HepG2 (cell line): ENCODE data around the gene KMT5C. TPM values are rescaled to one million over a fixed set of nuclear protein-coding genes. Genes with fewer than 3 reads are reported as not detected.

Experiments
- ATAC-seq: fragments of 200-7000 bp; cut with Tn5 transposase; 3 replicates; pipeline ENCODE4 v1.9.1; 2020; ENCODE audit warnings: mild to moderate bottlenecking, moderate library complexity
- BruUV-seq: library from RNA; stranded (reverse); fragments of 400-500 nt; replicated peaks from 2 replicates; lab custom pipeline; 2021; lab: Mats Ljungman, UMichigan
- CTCF ChIA-PET: fragments of 300-600 bp; formaldehyde crosslinking; extraction: SDS; loops from one replicate; lab custom pipeline; 2021; ENCODE audit warnings: low total read pairs, inconsistent platforms, low intra/inter-chr PET ratio; lab: Yijun Ruan, JAX
- POLR2A ChIA-PET: fragments of 350-600 bp; sonication (Branson Sonifier 250); formaldehyde crosslinking; loops from one replicate; lab custom pipeline; 2020; ENCODE audit warnings: antibody characterized with exemption, inconsistent platforms; lab: Yijun Ruan, JAX
- DNase-seq: peaks from one replicate; pipeline ENCODE4 v3.0.0-alpha.2; 2015; ENCODE audit warnings: low spot score
- FAIRE-seq: peaks from 3 replicates; lab custom pipeline; 2011; peaks lifted over from hg19 to GRCh38; lab: Jason Lieb, UNC
- H2AFZ ChIP-seq: one replicate; pipeline ENCODE4 v1.6.1; 2011; ENCODE audit warnings: low read length, inconsistent platforms
- H3K27ac ChIP-seq: fragments of 300-600 bp; 3 replicates; pipeline ENCODE4 v1.8.0; 2011; ENCODE audit warnings: mixed run types, mild to moderate bottlenecking, mixed read lengths, low read length, inconsistent platforms; ENCODE audit not compliant: insufficient read depth; ENCODE audit errors: extremely low read length
- H3K27me3 ChIP-seq, 2 experiments: fragments of 200-600 bp in 1 of 2; 2 replicates in 1 of 2; 3 replicates in 1 of 2; pipeline versions ENCODE4 v1.6.0 to v1.8.0; 2011; ENCODE audit warnings: low read length in 2 of 2, mild to moderate bottlenecking in 2 of 2, moderate library complexity in 2 of 2, inconsistent platforms in 1 of 2; ENCODE audit not compliant: insufficient read depth in 2 of 2, control insufficient read depth in 1 of 2
- H3K36me3 ChIP-seq, 2 experiments: fragments of 200-600 bp in 1 of 2; replicated peaks in 1 of 2; 2 replicates in 1 of 2; 3 replicates in 1 of 2; pipeline versions ENCODE4 v1.5.1 to v1.8.0; 2011; ENCODE audit warnings: low read length in 2 of 2, inconsistent platforms in 1 of 2; ENCODE audit not compliant: insufficient read depth in 2 of 2, control insufficient read depth in 1 of 2
- H3K4me1 ChIP-seq: 2 replicates; pipeline ENCODE4 v1.5.1; 2012; ENCODE audit warnings: low read length, inconsistent platforms; ENCODE audit not compliant: insufficient read depth
- H3K4me2 ChIP-seq: 2 replicates; pipeline ENCODE4 v1.6.0; 2011; ENCODE audit warnings: low read depth, low read length, inconsistent platforms
- H3K4me3 ChIP-seq, 3 experiments: fragments of 200-600 bp in 1 of 3; sonication (generic), shearing (Covaris generic) in 1 of 3; replicated peaks in 1 of 3; 2 replicates each; pipeline ENCODE4 v1.5.1; 2011 to 2016; ENCODE audit warnings: low read length in 3 of 3, inconsistent platforms in 2 of 3, low read depth in 2 of 3, mild to moderate bottlenecking in 2 of 3, control low read depth in 1 of 3, mixed read lengths in 1 of 3; ENCODE audit not compliant: insufficient read depth in 1 of 3
- H3K79me2 ChIP-seq: one replicate; pipeline ENCODE4 v1.6.1; 2011; ENCODE audit warnings: low read length, inconsistent platforms; ENCODE audit not compliant: insufficient read depth
- H3K9ac ChIP-seq: 2 replicates; pipeline ENCODE4 v1.6.0; 2011; ENCODE audit warnings: mild to moderate bottlenecking, low read depth, low read length, inconsistent platforms; ENCODE audit not compliant: insufficient read depth
- H3K9me3 ChIP-seq: 2 replicates; pipeline ENCODE4 v1.5.1; 2012; ENCODE audit warnings: mild to moderate bottlenecking, low read length
- H4K20me1 ChIP-seq: 2 replicates; pipeline ENCODE4 v1.6.0; 2011; ENCODE audit warnings: inconsistent platforms, mild to moderate bottlenecking, low read length, moderate library complexity; ENCODE audit not compliant: insufficient read depth
- AGO2 ChIP-seq: fragments of 200-400 bp; formaldehyde crosslinking; optimal IDR thresholded peaks from 2 replicates; pipeline ENCODE3; 2017; ENCODE audit warnings: mild to moderate bottlenecking, low read depth, low read length, moderate library complexity
- FLYWCH1 ChIP-seq: sonication (generic); formaldehyde crosslinking; IDR thresholded peaks from 2 replicates; pipeline ENCODE4 v1.8.1; 2023; ENCODE audit warnings: mild to moderate bottlenecking, missing genetic modification reagents
- JUNB ChIP-seq: sonication (generic); formaldehyde crosslinking; IDR thresholded peaks from 2 replicates; pipeline ENCODE4 v1.8.0; 2022; ENCODE audit warnings: missing genetic modification reagents, mild to moderate bottlenecking, borderline replicate concordance
- KLF6 ChIP-seq: IDR thresholded peaks from 2 replicates; pipeline ENCODE4 v1.8.0; 2016; ENCODE audit warnings: missing biosample characterization, missing genetic modification reagents
- RAD21 ChIP-seq: fragments of 450-650 bp; formaldehyde crosslinking; IDR thresholded peaks from 2 replicates; pipeline ENCODE4 v1.5.0; 2020; ENCODE audit warnings: mild to moderate bottlenecking
- SRF ChIP-seq: IDR thresholded peaks from 2 replicates; pipeline ENCODE4 v1.6.1; 2011; ENCODE audit warnings: mild to moderate bottlenecking, low read depth, low read length, moderate library complexity
- ZFP1 ChIP-seq: IDR thresholded peaks from 2 replicates; pipeline ENCODE4 v1.6.1; 2016
- ZIK1 ChIP-seq: sonication (generic); formaldehyde crosslinking; IDR thresholded peaks from 2 replicates; pipeline ENCODE4 v1.5.0; 2020; ENCODE audit warnings: mild to moderate bottlenecking, low read depth, missing genetic modification reagents, borderline replicate concordance
- ZNF317 ChIP-seq: sonication (generic); formaldehyde crosslinking; IDR thresholded peaks from 2 replicates; pipeline ENCODE4 v1.5.0; 2020; ENCODE audit warnings: mild to moderate bottlenecking, missing genetic modification reagents
- ZNF343 ChIP-seq: sonication (generic); formaldehyde crosslinking; IDR thresholded peaks from 2 replicates; pipeline ENCODE4 v1.4.0; 2020; ENCODE audit warnings: mild to moderate bottlenecking, missing genetic modification reagents
- ZNF441 ChIP-seq: sonication (generic); formaldehyde crosslinking; IDR thresholded peaks from 2 replicates; pipeline ENCODE4 v1.7.0; 2021; ENCODE audit warnings: missing genetic modification reagents, borderline replicate concordance
- ZNF451 ChIP-seq: sonication (generic); formaldehyde crosslinking; IDR thresholded peaks from 2 replicates; pipeline ENCODE4 v1.5.0; 2020; ENCODE audit warnings: mild to moderate bottlenecking, missing genetic modification reagents
- ZNF577 ChIP-seq: sonication (generic); formaldehyde crosslinking; IDR thresholded peaks from 2 replicates; pipeline ENCODE4 v1.4.0; 2020; ENCODE audit warnings: mild to moderate bottlenecking, low read depth, missing genetic modification reagents, borderline replicate concordance
- ZSCAN25 ChIP-seq: sonication (generic); formaldehyde crosslinking; IDR thresholded peaks from 2 replicates; pipeline ENCODE4 v1.8.0; 2022; ENCODE audit warnings: mild to moderate bottlenecking, missing genetic modification reagents
- WGBS: methylation state at CpG from one replicate; pipeline ENCODE4 v1.1.6; 2017; ENCODE audit warnings: low lambda C conversion rate; 5-methylcytosine and 5-hydroxymethylcytosine counted together
- in situ Hi-C: cut with HindIII; loops from 2 replicates; pipeline ENCODE4 v1.10.0; 2017; ENCODE audit warnings: low pct_unique_long_range_greater_than_20kb; ENCODE audit not compliant: extremely low pct_ligation_motif_present
- intact Hi-C: fragments of 100-400 bp; cut with micrococcal nuclease; formaldehyde crosslinking; loops from one replicate; pipeline ENCODE4 v1.10.0; 2022; ENCODE audit not compliant: unreplicated experiment
- polyA plus RNA-seq, 8 experiments: library from polyadenylated mRNA; depleted of rRNA in 3 of 8; stranded (reverse) in 7 of 8; unstranded in 1 of 8; fragments of >200 nt; fragmentation: Illumina TruSeq in 4 of 8; extraction: Trizol in 4 of 8; gene quantifications; 2 replicates each; pipeline versions ENCODE4 v1.2.1 to v1.2.3, GENCODE V29; 2011 to 2016; ENCODE audit warnings: low read depth in 4 of 8, missing spikeins in 1 of 8, mixed read lengths in 1 of 8; ENCODE audit not compliant: insufficient read depth in 1 of 8
- total RNA-seq, 5 experiments: library from RNA; depleted of rRNA; stranded (reverse); fragments of >200 nt; fragmentation: Illumina TruSeq; extraction: Trizol; gene quantifications; 2 replicates each; pipeline ENCODE4 v1.2.3, GENCODE V29; 2016; ENCODE audit warnings: low read depth in 1 of 5
- TF ChIP-seq, protein P1 (sequence below): sonication (generic); formaldehyde crosslinking; IDR thresholded peaks from 2 replicates; pipeline ENCODE4 v1.5.0; 2020; ENCODE audit warnings: mild to moderate bottlenecking, missing genetic modification reagents, borderline replicate concordance

The KMT5C gene
- total and polyA plus RNA-seq, 2 of the 13 experiments (the other 11 are each of a cell fraction or from before 2014, with no cell fraction given): 5.5 to 9.0 TPM

DNA sequence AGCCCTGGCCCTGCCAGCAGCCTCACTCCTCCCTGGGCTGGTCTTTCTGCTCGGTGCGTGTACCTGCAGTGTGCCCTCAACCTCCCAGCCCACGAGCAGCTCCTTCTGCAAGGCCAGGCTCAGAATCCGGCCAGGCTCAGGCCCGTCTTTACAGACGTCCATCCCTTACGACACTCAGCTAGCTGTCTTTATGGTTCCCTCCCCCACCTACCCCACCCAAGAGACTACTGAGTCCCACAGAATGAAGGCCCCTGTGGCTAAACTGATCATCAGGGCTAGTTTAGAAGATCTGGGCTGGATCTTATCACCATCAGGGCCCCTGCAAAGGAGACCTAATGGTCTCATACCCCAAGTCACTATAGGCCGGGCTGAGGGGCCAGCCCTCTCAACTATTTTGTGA is 25.3 kb upstream of the KMT5C start (continued):
- no peak for TF ChIP-seq KLF6 (CRISPR knock-in tag)
- TF ChIP-seq, all 625 proteins: peak for 0

DNA sequence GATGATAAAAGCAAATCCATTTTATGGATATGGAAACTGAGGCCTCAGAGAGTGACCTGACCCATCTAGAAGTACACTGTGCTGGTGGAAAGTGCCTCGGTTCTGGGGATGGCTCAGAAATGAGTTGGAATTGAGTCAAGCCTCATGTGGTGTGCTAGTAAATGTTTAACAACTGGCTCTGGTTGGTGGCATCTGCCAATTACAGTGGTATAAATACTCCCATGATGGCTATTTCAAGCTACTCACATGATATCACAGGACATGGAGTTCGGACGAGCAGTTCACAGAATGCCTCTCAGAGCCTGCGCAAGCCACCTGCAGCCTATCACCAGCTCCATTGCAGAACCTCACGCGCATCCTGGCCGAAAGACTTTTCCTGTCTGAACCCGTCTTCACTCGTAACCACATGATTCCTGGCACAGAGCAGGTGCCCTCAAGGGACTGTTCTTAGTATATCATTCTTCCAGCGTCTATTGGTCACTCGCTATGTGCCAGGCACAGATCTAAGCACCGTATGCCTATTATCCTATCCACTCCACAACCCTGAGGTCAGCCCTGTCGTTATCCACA is 23.6 kb upstream of the KMT5C start:
- WGBS: 88% methylated on average over 13 of the region's 13 CpGs

DNA sequence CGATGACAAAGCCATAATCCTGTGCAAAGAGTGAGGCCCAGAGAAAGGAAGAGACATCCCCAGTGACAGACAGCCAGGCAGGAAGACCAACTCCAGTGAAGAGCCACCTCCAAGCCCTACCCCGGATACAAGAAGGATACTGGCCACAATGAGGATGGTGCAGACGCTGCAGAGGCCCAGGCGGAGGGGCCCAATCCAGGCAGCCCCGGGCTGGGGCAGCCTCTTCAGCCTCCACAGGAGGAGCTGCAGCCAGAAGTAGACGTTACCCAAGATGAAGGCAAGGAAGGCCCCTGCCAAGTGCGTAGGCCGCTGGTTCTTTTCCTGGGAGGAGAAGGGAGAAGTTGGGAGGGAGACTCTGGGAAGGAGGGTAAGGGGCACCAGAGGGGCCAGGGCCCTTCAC is 23.0 kb upstream of the KMT5C start:
- in situ Hi-C loops (no loop called here), intact Hi-C loops (no loop called here)
- H3K9ac ChIP-seq: no peak overlapping the region
- ChIA-PET POLR2A (interaction anchor here (1.6 kb wide), 1 partner anchor 91 kb away, joined by 3 read pairs; the partner anchor contains the start of gene UBE2S), CTCF (no interaction called here)
- no peaks in the 10 kb centered on the region for H4K20me1 ChIP-seq
- H3K4me2 ChIP-seq: no peak overlapping the region
- H3K36me3 ChIP-seq: no peaks in the 10 kb centered on the region
- H3K27me3 ChIP-seq: no peaks in the 10 kb centered on the region; a peak in 1 of 5 replicates
- no peak overlapping the region for H3K4me3 ChIP-seq
- BruUV-seq: no TSS peak
- H3K27ac ChIP-seq: no peak overlapping the region
- no peaks in the 10 kb centered on the region for H3K79me2 ChIP-seq
- ATAC-seq (no peak), DNase-seq (no peak), FAIRE-seq (no peak)
- H2AFZ ChIP-seq: no peak overlapping the region
- 69% methylated on average over 5 of the region's 8 CpGs for WGBS
- peaks cover 15% of the 10 kb centered on the region for H3K4me1 ChIP-seq
- no peaks in the 10 kb centered on the region for H3K9me3 ChIP-seq
- TF ChIP-seq ZNF317 (CRISPR knock-in tag) (no peak), FLYWCH1 (CRISPR knock-in tag) (no peak), ZSCAN25 (CRISPR knock-in tag) (no peak), JUNB (no peak), ZNF451 (CRISPR knock-in tag) (no peak), AGO2 (no peak), ZNF577 (CRISPR knock-in tag) (no peak), RAD21 (CRISPR knock-in tag) (no peak)
- TF ChIP-seq, protein P1, sequence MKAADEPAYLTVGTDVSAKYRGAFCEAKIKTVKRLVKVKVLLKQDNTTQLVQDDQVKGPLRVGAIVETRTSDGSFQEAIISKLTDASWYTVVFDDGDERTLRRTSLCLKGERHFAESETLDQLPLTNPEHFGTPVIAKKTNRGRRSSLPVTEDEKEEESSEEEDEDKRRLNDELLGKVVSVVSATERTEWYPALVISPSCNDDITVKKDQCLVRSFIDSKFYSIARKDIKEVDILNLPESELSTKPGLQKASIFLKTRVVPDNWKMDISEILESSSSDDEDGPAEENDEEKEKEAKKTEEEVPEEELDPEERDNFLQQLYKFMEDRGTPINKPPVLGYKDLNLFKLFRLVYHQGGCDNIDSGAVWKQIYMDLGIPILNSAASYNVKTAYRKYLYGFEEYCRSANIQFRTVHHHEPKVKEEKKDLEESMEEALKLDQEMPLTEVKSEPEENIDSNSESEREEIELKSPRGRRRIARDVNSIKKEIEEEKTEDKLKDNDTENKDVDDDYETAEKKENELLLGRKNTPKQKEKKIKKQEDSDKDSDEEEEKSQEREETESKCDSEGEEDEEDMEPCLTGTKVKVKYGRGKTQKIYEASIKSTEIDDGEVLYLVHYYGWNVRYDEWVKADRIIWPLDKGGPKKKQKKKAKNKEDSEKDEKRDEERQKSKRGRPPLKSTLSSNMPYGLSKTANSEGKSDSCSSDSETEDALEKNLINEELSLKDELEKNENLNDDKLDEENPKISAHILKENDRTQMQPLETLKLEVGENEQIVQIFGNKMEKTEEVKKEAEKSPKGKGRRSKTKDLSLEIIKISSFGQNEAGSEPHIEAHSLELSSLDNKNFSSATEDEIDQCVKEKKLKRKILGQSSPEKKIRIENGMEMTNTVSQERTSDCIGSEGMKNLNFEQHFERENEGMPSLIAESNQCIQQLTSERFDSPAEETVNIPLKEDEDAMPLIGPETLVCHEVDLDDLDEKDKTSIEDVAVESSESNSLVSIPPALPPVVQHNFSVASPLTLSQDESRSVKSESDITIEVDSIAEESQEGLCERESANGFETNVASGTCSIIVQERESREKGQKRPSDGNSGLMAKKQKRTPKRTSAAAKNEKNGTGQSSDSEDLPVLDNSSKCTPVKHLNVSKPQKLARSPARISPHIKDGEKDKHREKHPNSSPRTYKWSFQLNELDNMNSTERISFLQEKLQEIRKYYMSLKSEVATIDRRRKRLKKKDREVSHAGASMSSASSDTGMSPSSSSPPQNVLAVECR (CRISPR knock-in tag): no peak

More for the DNA sequence above, 23.6 kb upstream of the KMT5C start:
- intact Hi-C loops: no loop called here
- Histone ChIP-seq H3K4me3 (no peak overlapping the region), H3K4me2 (no peak overlapping the region), H3K9me3 (no peaks in the 10 kb centered on the region), H3K27ac (no peak overlapping the region), H3K27me3 (no peaks in the 10 kb centered on the region), H4K20me1 (no peaks in the 10 kb centered on the region), H3K79me2 (no peaks in the 10 kb centered on the region), H3K4me1 (peaks cover 9% of the 10 kb centered on the region), H3K9ac (no peak overlapping the region), H3K36me3 (no peaks in the 10 kb centered on the region), H2AFZ (no peak overlapping the region)
- POLR2A ChIA-PET: interaction anchor here (1.6 kb wide), 1 partner anchor 91 kb away, joined by 3 read pairs; the partner anchor contains the start of gene UBE2S
- in situ Hi-C loops: no loop called here
- ATAC-seq (no peak), FAIRE-seq (no peak), DNase-seq (no peak)
- CTCF ChIA-PET: no interaction called here
- TF ChIP-seq ZFP1 (no peak), SRF (no peak), ZNF441 (CRISPR knock-in tag) (no peak), ZIK1 (CRISPR knock-in tag) (no peak), ZNF343 (CRISPR knock-in tag) (no peak)
- no TSS peak for BruUV-seq
